ENCODE measurements around the gene TIMM22.

TIMM22 gene

DNA sequence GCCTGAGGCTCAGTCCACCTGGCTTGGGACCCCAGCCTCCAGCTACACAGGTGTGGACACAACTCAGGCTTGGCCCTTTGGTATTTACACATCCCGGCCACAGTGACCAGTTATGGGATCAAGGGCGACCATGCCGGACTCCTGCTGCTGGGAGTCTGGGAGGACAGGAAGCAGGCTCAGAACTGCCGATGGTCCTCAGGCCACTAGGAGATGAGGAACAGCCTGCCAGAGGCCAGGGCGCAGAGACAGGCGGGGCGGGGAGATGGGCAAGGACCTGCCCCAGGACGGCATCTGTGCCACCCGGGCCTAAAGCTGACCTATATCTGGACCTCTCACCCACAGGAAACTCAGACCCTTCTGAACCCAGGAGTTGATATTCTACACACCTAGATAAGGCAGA lies 29.8 kb upstream of the TIMM22 start:
- TF ChIP-seq CTCF (IDR thresholded peaks at IDR 0.05) = no peak

- TF ChIP-seq CTCF (IDR thresholded peaks at IDR 0.05) = no peak
These were observed 27.9 kb upstream of the TIMM22 start for GRCh38 chr17:968812-969730.

- TF ChIP-seq CTCF (IDR thresholded peaks at IDR 0.05) = no peak
These were observed 27.0 kb upstream of the TIMM22 start for GRCh38 chr17:969811-970355.

GRCh38 chr17:970364-970763 lies 26.6 kb upstream of the TIMM22 start:
- no peak for TF ChIP-seq CTCF (IDR thresholded peaks at IDR 0.05)

DNA sequence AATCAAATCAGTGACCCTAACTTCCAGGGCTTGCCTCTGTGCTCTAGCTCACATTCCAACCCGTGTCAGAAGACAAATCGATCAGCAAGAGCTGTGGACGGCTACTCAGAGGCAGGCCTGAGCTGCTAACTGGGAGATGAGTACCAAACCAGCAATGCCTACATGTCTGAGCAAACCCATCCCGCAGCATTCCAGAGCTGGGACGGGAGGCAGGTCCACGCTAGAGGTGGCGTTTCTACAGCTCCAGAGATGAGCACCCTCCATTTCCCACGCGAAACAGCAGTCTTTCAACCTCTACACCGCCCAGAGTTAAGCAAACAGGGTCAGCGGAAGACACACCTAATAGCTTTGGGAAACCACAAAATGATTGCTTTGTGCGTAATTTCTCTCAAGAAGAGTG lies 23.9 kb upstream of the TIMM22 start:
- no peak for TF ChIP-seq CTCF (IDR thresholded peaks at IDR 0.05)

DNA sequence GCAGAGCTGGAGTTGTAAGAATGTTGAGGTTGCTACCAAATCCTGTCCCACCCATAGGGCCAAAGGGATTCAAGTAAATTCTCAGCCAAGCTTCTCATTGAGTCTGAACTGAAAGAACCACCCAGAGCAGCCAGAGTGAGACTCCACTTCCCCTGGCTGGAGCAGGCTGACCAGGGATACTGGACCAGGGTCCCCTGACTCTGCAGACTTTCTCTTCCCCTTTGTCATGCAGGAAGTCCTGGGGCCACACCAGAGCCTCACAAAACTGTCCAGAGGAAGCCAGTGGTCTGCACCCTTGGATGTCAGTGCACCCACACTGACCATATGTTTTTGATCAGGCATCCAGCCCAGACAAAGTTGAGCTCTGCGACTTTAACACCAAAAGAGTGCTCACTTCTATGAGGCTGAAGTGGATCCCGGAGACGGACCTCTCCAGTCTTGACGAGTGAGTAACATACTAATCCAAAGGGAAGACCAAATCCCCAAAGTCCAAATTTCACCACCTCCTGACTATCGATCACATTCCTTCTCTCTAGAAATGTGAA lies 21.5 kb upstream of the TIMM22 start:
- no peak for TF ChIP-seq CTCF (IDR thresholded peaks at IDR 0.05)

DNA sequence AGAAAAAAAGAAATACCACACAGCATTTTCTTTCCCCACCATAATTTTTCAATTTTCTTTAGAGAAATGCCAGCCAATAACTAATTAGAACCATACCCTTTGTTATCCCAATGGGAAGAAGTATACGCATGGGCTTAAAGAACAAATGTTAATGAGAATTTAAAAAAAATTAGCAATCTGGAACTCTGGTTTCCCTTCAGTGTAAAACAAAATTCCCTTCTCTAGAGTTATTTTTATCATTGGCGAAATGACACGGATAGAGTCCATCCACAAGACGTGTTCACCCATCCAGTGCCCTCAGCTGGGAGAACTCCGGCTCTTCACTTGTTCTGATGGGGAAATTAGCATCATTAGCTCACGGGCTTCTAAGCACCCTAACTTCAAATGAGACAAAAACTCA lies 20.6 kb upstream of the TIMM22 start:
- no peak for TF ChIP-seq CTCF (IDR thresholded peaks at IDR 0.05)
